Posterior vena cava (tissue), 2 donors: Measurements from ENCODE around the gene PGBD1. TPM values are rescaled to one million over a fixed set of nuclear protein-coding genes. Genes with fewer than 3 reads are reported as not detected.

Experiments used
- DNase-seq: peaks from one replicate; pipeline ENCODE4 v3.0.0-alpha.2; 2020; ENCODE audit warnings: low spot score
- intact Hi-C, 2 donors: fragments of 100-400 bp; cut with DNase I; formaldehyde crosslinking; loops; one replicate each; pipeline versions ENCODE4 v1.14.1 to v1.14.2; 2022 to 2023
- total RNA-seq, 2 donors: library from RNA; stranded (reverse); fragmentation: NEBNext Ultra II Directional; extraction: Animal tissue kit (Norgen Biotek cat#: 25700); gene quantifications; one replicate each; pipeline ENCODE4 v1.2.1, GENCODE V29; 2021
- donor health status: DM: yes; HTN: yes; CAD: no.
- donor health status: DM: yes; HTN: yes; CAD: no.

Gene PGBD1
- total RNA-seq, 2 donors from 2014 or later, result 6.0 to 6.4 TPM

DNA sequence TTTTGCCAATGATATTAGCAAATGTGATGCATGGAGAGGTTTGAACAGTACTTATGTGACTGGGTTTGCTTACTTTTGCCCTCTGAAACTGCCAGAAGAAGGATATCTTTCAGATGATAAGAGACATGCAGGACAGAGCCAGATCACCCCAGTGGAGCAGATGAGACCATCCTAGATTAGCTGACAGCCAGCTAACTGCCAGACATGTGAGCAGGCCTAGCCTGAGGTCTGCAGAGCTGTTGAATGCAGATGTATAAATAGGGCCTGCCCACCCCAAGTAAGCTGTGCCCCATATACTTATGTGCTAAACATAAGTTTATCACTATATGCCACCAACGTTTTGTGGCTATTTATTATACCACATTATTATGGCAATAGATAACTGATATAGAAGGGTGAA is 48.7 kb downstream of the PGBD1 start:
- intact Hi-C loops, result loop anchor here in 1 of 2 donors (5.0 kb wide), 1 partner anchor 58 kb away; no protein-coding TSS in a partner anchor

DNA sequence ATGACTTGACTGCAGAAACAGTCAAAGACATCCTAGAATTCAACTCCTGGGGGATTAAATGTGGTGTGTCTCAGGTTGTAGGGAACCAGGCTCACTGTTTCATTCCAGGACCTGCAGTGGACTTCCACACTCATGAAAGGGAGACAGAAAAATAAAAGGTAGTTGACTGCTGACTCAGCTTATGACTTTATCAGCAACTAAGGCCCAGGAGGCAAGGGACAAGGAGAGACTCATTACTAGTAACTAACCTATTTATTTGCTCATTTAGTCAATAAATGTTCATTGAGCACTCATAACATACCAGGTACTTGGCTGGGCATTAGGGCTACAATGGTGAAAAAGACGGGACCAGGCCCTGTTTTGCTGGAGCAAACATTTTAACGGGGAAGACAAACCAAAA is 51.7 kb downstream of the PGBD1 start:
- intact Hi-C loops, result loop anchor here in 1 of 2 donors (5.0 kb wide), 1 partner anchor 61 kb away; no protein-coding TSS in a partner anchor
- no peak for DNase-seq

More for the DNA sequence above, 48.7 kb downstream of the PGBD1 start:
- DNase-seq, result no peak

DNA sequence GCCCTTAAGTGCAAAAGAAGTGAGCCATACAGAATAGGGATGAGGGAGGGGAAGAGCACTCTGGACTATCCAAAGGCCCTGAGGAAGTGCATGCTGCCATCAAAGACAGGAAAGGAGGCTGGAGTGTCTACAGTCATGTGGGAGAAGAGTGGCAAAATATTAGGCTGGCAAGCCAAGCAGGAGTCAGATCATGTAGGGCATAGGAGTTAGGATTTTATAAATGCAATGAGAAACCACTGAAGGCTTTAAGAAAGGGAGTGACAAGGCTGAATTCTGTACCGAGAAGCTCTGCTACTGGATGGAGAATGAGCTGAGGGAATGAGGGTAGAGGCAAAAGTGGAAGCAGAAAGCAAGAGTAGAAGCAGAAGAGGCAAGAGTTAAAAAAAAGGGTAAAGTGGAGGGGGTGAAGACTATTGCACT is 52.2 kb downstream of the PGBD1 start:
- intact Hi-C loops, result loop anchor here in 1 of 2 donors (5.0 kb wide), 1 partner anchor 61 kb away; no protein-coding TSS in a partner anchor
- DNase-seq, result no peak

DNA sequence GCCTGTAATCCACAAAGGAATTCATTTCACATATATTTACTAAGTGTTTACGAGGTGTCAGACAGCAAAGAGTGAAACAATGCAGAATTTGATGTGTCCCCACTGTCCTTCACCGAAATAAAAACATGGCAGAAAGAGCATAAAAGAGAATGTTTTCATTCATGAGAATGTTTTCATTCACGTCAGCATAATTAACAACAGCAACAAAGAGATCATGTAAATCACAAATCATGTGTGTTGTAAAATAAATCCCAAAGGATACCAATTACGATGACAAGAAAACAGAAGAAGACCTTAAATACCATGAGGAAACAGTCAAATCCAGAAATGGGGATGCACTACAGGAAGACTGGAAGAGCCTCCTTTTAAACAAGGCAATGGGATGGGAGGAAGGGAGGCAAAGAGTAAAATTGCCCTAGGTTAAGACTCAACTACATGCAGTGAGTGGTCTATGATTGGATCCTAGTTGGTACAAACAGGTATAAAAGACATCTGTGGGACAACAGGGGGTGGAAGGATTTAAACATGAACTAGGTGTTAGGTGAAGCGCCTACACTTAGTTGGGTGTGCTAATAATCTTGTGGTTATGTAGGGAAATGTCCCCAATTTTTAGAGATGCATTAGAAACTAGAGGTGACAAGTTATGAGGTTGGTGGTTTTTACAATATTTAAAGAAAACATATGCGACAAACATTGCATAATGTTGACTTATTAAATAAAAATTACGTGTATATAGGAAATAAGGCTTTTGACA is 53.1 kb downstream of the PGBD1 start:
- no peak for DNase-seq
- intact Hi-C loops, result loop anchor here in 1 of 2 donors (5.0 kb wide), 1 partner anchor 62 kb away; no protein-coding TSS in a partner anchor

DNA sequence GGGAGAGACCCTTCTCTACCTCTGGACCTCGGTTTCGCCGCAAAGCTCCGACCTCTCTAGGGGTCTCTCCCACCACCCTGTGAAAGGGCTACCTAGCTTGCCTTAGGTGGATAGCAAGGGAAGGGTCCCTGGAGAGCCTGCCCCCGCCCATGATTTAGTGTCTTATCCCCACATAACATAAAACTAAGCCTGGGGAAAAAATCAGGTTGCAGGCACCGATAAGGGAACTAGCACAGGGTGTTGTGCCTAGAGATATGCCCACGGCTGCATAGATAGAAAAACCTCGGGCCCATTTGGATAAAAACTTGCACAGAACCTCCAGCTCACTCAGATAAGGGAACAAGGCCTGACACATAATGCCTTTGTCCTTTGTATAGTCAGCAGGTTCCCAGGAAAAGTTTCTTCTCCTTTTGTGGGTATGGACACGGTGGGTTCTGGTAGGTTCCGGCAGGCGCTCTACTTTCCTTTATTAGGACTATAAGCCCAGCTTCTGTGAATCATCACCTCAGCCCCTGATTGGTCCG is 53.7 kb downstream of the PGBD1 start:
- DNase-seq, result no peak
- intact Hi-C loops, result no loop called here

DNA sequence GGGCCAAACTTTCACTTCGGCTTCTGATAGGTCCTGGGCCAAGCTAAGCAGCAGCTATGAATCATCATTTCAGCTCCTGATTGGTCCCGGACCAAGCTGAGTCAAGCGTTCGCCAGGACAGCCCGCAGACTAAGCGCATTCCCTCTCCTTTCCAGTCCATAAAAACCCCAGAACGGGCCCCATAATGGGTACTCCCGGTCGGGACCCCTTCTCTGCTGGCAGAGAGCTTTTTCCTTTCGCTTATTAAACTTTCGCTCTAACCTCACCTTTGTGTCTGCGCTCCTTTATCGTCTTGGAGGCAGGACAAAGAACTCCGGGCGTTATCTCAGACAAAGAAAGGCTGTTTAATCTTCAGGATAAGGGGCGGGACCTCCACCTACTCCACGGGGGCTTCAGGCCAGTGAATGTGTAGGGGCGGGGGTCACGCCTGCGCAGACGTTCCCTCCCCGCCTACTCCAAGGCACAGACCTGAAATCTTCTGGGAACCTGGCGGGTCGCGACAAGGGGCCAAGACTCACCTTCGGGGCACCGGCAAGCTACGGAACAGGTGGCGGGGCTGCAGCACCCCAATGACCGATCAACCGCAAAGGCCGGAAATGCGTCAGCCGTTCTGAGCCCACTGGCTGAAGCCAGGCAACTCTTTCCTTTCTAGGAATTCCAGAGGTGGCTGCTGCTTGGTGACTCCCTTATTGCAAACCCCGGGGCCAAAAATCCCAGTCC is 54.4 kb downstream of the PGBD1 start, which contains the start of gene ZSCAN31:
TSS of gene ZSCAN31 (minus strand) at position 585 of the 720 bp plus-strand sequence. CDS start 6,465 bp downstream, outside the sequence.
- intact Hi-C loops, result no loop called here
- DNase-seq, result peak; percentile 97

DNA sequence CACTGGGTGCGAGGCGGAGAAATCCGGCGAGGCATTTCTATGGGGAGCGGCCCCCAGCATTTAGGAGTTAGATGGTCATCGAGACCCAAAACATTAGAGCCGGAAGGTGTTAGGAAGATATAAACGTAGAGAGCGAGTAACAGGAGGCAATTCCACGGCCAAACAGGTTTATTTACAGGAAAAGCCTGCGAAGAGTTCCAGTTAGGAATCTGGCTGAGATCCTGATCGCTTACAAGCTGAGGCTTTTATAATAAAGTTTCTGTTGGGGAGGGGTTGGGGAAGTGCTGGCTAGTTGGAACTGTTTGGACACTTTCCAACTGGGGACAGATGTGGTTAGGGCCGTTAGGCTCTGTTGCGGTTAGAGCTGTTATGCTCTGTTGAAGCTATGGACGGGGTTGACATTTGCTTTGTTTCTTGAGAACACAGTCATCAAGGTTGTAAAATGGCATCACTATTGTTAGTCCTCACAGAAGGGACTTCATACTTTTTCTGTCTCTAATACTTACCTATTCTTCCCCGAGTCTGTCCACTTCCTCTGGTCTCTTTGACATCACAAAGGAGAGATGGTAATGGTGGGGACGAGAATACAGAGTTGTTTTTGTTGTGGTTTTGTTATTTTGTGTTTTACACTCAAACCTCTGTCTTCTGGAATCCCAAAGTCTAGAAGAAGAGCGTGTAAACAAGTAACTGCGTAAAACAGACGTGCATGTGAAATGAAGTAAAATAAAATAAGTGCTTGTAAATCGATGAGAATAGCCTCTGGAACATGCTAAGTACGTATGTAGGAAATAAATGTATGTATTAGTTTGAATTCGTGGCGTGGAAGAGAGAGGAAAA is 55.1 kb downstream of the PGBD1 start:
- intact Hi-C loops, result no loop called here
- no peak for DNase-seq

DNA sequence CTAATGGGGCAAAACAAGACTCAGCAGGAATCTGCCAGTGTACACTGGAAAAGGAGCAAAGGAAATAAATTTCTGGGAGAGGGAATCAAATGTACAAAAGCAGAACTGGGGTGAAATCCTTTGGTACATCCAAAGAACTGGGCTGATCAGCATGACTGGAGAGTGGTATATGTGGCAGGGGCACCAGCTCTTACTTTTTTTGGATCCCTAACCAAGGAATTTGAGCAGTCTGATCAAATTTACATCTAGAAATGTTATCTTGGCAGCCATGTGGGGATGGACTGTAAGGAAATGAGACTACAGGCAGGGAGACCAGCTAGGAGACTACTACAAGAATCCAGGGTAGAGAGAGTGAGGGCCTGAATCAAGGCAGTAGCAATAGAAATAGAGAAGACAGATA is 55.7 kb downstream of the PGBD1 start:
- intact Hi-C loops, result no loop called here
- DNase-seq, result no peak

DNA sequence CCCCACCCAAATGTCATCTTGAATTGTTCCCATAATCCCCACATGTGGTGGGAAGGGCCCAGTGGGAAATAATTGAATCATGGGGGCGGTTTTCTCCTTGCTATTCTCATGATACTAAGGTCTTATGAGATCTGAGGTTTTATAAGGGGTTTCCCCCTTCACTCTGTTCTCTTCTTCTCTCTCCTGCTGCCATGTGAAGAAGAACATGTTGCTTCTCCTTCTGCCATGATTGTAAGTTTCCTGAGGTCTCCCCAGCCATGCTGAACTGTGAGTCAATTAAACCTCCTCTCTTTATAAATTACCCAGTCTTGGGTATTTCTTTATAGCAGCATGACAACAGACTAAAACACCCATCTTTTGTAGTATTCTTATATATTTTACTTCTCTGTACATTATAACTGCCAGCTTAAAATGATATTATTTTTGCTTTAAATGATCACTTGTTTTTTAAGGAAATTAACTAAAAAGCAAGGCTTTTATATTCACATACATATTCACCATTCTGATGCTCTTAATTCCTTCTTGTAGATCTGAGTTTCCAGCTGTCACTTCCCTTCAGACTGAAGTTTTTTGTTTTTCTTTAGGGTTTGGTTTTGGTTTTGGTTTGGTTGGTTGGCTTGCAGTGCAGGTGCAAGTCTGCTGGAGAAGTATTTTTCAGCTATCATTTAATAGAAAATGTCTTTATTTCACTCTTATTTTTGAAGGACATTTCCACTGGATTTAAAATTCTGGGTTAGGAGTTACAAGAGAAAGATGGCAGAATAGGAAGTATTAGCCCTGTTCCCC is 59.1 kb downstream of the PGBD1 start:
- intact Hi-C loops, result no loop called here
- DNase-seq, result no peak

DNA sequence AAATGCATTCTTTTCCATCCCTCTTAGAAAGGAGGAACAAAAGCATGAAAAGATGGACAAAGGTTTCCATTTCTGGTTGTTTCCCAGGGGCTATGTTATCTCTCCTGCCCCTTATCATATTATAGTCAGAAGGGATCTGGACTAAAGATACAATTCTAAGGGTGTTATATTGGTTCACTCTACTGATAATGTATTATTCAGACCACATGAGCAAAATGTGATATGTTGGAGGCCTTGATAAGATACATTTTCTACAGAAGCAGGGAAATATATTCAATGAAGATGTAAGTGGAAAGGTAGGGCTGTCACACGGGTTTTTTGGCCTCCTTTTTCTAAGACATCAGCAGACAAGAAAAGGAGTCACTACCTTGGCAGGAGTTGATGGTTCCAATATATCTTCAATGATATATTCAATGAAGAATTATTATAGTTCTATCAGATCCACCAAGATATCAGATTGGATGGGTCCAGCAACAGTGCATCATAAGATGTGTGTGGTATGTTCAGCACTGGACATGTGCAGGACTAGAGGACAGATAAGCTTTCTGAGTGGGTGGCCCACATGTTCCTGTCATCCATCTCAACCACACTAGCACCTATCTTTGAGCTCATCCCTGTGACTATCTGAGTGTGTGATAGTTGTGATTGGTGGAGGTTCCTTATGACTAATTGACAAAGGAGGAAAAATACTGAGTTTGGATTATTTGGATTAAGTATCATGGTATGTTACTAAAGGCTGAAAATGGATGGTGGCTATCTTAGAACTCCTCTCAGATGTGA is 62.7 kb downstream of the PGBD1 start:
- intact Hi-C loops, result no loop called here
- DNase-seq, result no peak

DNA sequence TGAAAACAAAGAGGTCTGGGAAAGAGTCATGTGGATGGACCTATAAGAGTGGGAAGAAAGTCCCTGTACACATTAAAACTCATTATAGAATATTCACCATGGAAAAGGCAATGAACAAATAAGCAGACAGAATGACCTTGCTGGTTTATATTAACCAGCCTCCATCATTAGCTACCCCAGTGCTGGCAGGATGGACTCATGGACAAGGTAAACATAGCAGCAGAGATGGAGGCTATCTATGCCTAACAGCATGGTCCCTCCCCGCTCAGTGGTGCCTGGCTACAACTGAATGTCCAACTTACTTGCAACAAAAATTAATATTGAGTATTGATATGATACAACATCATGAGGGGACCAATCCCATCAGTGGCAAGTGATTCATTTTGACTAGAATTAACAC is 63.8 kb downstream of the PGBD1 start:
- DNase-seq, result no peak
- intact Hi-C loops, result no loop called here

DNA sequence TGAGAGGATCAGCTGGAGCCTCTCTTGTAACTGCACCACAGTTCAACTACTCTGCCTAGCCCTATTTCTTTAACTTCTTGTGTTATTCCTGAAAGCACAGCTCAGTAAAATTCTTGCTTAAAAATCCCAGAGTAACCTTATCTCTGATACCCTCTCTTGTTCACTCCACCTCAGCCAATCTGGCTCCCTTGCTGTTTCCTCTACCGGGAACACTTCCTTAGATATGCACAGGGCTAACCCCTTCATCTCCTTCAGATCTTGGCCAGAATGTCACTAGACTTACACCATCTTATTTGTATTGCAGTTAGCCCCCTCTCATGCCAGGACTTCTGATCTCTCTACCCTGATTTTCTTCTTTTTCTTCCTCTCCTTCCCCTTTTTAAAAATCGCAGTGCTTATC is 65.7 kb downstream of the PGBD1 start:
- intact Hi-C loops, result no loop called here
- DNase-seq, result no peak

DNA sequence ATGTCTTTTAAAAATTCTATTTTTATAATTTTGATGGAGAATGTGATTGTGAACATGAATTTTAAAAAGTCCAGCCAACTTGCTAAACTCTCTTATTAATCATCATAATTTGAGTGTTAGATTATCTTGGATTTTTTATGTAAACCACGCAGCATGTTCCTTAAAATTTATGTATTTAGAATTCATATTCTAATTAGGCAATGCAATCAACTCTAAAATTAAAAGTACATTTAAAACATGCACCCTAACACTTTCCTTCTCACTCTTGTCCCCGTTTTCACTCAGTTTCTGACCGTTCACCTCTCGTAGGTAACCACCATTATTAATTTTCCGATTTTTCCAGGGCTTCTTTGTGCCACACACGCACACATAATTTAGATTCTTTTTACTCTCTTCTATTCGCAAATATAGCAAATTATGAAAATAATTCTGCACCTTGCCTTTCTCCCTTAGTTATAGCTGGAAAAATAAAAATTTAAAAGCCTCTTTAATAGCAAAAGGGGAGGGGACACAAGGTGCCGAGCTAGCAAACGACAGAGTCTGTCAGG is 68.0 kb downstream of the PGBD1 start:
- no peak for DNase-seq
- intact Hi-C loops, result no loop called here

DNA sequence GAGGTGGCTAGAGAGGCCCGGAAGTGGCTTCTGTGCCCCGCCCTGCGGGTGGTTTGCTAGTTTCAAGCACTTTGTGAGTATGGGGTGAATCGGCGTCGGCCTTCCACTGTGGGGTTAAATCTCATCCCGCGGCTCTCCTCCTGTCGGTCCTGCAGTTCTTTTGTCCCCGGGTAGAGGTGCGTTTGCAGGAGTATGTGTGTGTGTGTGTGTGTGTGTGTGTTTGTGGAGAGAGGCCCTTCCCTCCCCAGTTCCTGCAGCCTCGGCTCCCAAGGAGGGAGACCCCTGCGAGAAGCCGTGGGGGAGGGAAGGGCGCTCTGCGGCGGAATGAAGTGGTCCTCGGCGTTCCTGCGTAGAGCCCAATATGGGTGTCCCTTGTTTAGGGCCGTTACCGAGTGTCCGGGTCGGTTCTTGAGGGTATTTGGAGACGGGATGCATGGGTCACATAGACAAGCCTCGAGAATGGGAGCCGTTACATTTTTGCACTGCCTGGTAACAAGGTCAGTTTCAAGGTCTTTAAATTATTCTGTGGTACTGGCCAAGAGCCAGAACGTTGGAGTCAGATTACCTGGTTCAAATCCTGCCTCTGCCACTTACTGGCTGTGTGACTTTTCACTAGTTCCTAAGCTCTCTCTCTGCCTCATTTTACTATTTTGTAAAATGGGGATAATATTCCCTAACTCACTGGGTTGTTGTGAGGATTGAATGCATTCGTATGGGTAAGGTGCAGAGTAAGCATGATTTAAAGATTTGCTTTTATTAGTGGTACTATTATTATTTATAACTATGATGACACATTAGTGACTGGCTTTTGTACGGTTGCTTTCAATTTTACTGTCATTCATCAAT is 68.7 kb downstream of the PGBD1 start, which contains the start of gene ZKSCAN3:
TSS of gene ZKSCAN3 (plus strand) at position 56 of the 846 bp plus-strand sequence. CDS start 9,640 bp downstream, outside the sequence.
- intact Hi-C loops, result loop anchor here (10.0 kb wide), 1 partner anchor 215 kb away; no protein-coding TSS in a partner anchor
- DNase-seq, result peak; percentile 94

DNA sequence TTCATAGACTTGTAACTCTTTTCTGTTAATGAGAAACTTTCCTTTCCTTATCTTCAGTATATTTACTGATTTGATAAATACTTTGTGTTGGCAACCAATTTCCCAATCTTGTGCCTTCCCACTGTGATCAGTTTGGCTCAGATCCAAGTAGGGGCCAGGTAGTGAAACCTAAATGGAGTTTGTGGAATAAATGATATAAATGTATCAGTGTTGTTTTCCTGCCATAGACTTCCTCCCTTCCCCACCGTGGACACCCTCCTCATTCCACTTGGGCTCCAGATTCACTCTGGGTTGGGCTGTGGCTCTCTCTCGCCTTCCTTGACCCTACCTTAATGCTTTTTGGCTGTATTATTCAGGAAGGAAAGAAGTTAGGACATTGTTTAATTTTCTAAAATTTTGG is 69.7 kb downstream of the PGBD1 start:
- intact Hi-C loops, result loop anchor here (10.0 kb wide), 1 partner anchor 216 kb away; no protein-coding TSS in a partner anchor
- DNase-seq, result no peak

DNA sequence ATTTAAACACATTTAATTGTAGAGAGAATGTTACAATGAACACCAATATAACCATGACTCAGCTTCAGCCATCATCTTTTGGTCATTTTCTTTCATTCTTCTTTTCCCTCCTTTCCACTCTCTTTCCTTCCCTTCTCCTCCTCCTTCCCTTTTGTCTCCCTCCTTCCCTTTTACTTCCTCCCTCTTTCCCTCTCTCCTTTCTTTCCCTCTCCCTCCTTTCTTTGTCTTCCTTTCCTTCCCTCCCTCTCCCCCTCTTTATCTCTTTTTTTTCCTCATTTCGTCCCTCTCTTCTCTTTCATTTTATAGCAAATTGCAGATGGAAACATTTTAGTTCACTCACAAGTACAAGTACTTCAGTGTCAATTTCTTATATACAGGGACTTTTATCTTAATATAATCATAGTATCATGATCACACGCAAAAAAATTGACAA is 70.1 kb downstream of the PGBD1 start:
- intact Hi-C loops, result loop anchor here (10.0 kb wide), 1 partner anchor 217 kb away; no protein-coding TSS in a partner anchor
- no peak for DNase-seq
